GM21526 (cell line): ENCODE results near the gene CDK3.

Source experiments
- ATAC-seq: cut with Tn5 transposase; IDR thresholded peaks from one replicate; pipeline ENCODE4 v1.9.1; 2021; ENCODE audit warnings: moderate library complexity; ENCODE audit not compliant: unreplicated experiment, low FRiP score

The CDK3 gene

DNA sequence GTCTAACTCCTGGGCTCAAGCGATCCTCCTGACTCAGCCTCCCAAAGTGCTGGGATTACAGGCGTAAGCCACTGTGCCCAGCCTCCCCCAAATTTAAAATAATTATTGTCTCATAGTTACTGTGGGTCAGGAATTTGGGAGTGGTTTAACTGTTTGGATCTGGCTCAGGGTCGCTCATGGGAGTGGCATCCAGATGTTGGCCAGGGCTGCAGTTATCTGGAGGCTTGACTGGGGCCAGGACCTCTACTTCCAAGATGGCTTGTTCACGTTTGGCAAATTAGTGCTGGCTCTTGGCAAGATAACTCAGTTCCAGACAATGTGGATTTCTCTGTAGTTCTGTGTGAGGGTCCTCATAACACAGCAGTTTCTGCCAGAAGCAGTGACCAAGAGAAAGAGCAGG, 13.6 kb upstream of the CDK3 start:
- no peak for ATAC-seq

DNA sequence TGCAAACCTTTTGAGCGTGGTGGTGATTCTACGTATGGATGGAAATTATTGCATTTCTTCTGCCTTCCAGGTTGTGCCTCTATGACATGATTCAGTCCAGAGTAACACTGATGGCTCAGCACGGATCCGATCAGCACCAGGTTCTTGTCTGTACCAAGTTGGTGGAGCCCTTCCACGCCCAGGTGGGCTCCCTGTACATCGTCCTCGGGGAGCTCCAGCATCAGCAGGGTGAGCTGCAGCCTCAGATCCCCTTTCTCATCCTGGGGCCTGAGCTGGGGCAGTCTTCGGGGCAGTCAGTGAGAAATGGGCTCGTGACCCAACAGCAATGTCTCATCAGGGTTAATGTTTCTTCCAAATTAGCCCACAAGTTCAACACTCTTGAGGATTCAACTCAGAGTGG, 9.3 kb upstream of the CDK3 start:
- ATAC-seq: no peak

DNA sequence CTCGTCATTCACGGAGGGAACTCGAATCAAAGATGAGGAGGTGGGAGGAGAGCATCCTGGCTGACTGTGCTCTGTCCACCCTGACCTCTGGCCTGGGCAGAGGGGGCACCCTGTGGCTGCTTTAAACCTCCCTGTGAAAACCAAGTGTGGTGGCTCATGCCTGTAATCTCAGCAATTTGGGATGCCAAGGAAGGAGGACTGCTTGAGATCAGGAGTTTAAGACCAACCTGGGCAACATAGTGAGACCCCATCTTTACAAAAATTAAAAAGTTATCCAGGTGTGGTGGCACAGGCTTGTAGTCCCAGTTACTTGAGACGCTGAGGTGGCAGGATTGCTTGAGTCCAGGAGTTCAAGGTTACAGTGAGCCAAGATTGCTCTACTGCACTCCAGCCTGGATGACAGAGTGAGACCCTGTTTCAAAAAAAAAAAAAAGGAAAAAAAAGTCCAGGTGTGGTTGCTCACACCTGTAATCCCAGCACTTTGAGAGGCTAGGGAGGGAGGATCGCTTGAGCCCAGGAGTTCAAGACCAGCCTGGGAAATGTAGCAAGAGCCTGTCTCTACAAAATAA, 5.8 kb upstream of the CDK3 start:
- no peak for ATAC-seq

DNA sequence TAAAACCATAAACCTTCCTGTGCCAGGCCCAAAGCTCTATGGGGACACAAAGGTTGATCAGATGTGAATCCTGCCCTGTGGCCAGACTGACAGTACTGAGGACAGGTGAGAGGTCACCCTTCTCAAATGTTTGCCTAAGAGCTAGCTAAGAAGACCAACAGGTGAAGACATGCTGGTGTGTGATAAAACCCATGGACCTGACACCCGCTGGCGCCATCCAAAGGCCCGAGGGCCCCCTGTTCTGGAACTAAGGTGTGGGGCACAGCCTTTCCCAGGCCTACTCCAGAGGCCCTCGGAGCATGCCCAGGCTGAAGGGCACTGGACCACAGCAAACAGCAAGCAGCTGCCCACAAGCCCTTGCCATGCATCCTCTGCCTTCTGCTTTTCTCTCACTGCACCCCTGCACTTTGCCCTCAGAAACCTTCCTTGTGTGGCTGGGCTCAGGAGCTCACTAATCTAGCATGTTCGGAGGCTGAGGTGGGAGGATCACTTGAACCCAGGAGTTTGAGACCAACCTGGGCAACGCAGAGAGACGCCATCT, 5.2 kb upstream of the CDK3 start:
- ATAC-seq: no peak

DNA sequence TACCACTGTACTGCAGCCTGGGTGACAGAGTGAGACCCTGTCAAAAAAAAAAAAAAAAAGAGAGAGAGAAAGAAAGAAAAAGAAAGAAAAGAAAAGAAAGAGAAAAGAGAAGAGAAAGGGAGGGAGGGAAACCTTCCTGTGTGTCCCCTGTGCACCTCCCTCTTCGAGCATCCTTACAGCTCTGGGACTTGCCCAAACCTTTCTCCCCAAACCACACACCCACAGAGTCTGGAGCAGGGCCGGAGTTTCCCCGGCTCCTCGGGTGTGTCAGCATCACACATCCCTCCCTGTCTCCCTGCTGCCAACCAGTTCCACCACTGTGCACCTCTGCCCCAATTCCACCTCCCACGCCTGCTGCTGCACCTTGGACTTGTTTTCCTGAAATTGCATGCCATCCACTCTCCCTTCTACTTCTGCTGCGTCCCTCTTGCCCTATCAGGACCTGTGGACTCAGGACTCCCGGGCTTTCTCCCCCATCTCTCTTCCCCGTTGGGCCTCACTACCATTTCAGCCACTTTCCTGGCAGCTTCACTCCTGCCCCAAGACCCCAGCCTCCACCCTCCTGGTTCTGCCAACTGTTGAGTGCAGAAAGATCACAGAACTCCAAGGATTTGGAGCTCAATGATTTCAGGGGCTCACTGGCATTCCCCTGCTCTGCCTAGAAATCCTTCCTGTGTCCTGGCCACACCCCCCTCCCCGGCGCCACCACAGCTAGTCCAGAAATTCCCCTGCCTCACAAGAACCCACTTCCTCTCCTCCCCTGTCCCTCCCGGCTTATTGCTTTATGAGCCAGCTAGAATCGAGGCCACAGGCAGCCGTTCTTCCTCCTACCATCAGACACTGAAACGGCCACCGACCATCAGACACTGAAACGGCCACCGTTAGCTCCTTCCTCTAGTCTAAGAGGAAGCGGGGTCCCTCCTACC, 3.7 kb upstream of the CDK3 start:
- no peak for ATAC-seq

DNA sequence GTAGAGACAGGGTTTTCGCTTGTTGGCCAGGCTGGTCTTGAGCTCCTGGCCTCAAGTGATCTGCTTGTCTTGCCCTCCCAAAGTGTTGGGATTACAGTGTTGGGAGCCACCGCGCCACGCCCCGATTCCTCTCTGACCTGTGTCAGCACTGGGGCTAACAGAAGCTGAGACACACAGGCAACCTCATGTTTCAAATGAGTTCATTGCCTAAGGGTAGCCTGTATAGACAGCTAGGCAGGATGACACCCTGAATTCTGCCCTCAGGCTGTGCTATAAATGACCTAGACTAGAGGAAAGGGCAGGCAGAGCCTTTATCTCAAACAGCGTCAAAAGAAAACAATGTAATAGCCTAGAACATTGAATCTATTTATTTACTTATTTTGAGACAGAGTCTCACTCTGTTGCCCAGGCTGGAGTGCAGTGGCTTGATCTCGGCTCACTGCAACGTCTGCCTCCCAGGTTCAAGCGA, 2.3 kb upstream of the CDK3 start:
- no peak for ATAC-seq

DNA sequence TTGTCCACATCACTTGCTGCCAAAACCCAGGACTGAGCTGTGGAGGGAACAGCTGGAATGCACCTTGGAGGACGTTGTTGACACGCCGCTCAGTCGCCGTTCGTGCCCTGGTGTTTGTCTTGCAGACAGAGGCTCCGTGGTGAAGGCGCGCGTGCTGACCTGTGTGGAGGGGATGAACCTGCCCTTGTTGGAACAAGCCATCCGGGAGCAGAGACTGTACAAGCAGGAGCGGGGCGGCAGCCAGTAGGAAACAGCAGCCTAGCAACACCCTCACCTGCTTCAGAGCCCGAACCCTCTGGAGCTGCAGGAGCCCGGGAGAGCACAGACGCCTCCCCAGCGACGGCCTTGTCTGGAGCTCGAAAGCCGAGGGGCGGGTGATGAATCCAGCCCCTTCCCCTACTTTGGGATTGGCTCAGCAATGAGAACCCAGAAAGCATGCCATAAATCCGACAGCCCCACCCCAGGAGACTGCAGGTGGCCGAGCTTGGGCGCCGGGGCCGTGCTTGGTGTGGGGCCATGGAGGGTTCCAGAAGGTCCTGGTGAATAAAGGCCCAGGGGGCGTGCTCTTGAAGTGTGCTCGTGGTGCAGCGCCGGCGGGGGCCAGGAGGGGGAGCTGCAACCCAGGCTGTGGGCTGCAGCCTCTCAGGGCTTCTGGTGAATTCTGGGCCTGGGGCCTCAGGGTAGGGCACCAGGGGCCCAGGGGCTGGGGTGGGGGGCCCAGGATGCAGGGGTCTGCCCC, 470 bp upstream of the CDK3 start:
- no peak for ATAC-seq

DNA sequence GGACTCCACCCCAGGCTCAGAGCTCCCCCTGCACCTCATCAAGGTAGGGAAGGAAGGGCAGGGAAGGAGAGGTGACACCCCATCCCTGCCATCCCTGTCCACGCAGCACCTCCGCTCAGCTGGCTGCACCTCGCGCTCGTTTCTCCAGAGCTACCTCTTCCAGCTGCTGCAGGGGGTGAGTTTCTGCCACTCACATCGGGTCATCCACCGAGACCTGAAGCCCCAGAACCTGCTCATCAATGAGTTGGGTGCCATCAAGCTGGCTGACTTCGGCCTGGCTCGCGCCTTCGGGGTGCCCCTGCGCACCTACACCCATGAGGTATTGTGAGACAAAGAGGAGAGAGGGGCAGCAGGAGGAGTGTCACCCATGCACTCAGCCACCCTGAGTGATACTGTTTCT, 1.4 kb downstream of the CDK3 start:
- ATAC-seq: no peak

DNA sequence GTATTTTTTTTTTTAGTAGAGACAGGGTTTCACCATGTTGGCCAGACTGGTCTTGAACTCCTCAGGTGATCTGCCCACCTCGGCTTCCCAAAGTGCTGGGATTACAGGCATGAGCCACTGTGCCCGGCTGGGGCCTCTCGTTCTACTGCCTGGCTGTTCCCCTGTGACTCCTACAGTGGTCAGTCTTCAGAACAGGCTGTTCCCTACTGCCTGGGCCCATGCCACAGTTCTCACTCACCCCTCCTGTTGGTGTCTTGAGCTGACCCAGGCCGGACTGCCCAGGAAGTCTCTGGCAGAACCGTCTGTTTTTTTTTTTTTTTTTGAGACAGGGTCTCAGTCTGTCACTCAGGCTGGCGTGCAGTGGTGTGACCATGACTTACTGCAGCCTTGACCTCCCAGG, 3.3 kb downstream of the CDK3 start:
- no peak for ATAC-seq

DNA sequence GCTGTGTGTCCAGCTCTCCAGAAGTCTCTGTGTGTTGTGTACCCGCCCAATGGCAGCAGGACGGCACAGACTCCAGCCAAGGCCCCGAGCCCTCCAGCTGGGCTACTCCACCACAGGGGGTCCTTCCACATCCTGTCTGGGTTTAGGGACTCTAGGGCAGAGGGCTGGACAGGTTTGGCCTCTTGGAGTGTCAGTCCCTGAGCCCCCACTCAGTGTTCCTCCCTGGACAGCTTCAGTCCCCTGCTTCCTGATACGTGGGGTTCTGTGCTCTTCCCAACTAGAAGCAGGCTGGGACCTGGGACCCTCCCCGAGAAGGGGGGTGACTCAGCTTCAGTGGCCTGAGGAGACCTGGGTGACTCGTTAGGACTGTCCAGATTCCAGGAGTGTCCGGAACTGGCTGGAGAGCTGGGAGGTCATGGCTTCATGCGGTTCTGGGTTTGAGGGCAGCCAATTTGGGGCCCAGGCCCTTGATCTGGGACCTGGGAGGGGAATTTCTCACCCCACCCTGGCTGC, 4.2 kb downstream of the CDK3 start:
- ATAC-seq: no peak

DNA sequence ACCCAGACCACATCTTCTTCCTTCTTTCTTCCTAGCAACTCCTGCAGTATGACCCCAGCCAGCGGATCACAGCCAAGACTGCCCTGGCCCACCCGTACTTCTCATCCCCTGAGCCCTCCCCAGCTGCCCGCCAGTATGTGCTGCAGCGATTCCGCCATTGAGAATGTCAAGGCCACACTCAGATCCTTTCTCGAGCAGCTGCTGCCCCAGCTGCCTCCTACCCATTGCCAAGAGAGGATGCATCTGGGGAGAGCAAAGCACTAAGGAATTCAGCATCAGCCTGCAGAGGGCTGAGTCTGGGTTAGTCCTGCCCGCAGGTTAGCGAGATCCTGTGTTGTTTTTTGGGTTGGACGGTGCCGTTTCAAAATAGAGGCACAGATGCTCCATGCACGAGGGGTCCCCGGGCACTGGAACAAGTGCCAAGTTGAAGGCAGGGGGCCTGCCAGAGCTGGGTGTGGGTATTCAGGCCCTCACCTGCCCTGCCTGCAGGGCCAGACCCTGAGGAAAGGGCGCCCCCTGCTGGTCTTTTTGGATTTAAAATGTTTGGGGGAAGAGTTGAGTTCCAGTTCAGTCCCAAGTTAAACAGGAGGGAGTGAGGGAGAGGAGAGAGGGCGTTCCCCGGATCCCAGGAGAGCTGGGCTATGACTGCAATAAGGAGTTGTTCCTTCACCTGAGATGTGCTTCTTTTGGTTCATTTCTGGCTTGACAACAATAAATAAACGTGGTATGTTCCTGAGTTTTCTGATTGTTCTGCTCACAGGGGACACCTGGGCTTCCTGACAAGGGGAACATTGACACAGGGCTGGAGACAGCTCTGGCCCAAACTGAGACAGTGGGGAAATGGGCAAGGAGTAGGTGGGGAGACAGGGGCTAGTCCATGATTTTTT, 4.9 kb downstream of the CDK3 start:
- no peak for ATAC-seq

DNA sequence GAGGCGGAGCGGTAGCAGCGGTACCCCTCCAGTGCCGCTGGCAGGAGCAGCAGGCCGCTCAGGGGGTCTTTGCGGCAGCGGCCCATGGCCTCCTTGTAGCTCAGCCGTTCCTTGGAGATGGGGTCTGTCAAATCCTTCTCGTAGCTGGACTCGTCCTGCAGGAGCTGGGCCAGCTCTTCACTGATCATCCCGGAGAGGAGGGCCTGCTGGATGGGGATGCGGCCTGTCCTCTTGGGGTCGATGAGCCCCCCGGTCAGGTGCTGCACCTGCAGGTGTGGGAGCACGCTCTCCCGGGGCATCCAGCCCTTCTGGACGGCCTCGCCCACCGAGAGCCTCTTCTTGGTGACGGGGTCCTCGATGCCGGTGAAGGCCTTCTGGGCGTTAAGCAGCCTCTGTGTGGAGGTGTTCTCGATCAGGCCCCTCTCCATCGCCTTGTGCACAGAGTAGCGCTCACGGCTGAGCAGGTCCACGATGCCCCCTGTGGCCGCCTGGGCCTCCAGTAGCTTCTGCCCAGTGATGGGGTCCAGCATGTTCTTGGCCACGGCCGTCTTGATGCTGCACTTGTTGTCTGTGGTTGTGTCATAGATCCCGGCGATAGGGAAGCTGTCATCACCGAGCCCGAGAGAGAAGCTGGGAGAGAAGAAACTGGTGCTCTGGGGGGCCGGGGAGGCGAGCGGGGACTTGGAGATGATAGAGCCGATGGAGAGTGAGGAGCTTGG, 6.6 kb downstream of the CDK3 start:
- ATAC-seq: no peak

DNA sequence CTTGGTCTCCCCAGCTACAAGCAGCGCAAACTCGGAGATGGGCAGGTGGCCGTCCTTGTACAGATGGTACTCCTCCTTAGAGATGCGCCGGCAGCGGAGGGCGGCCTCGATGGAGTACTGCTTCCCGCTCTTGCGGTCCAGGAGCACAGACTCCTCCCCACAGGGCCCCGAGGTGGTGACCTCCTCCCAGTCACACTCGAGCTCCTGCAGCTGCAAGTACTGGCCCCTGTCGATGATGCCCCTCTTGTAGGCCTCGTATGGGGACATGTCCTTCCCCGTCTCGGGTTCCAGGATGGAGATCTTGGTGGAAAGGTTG, 7.2 kb downstream of the CDK3 start:
- ATAC-seq: no peak

DNA sequence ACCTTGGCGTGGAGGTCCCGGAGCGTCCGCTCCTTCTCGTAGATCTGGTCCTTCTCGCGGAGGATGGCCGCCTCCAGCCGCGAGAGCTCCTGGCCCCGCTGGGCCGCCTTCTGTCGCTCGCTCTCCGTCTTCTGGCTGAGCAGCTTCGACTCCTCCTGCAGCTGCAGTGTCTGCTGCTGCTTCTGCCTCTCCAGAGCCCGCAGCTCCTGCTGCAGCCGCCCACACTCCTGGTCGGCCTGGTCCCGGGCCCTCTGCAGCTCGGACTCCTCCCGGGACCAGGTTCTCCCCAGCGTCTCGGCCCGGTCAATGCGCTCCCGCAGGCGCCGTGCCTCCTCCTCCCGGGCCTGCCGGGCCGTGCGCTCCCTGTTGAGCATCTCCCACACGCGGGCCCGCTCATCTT, 7.6 kb downstream of the CDK3 start:
- ATAC-seq: no peak

DNA sequence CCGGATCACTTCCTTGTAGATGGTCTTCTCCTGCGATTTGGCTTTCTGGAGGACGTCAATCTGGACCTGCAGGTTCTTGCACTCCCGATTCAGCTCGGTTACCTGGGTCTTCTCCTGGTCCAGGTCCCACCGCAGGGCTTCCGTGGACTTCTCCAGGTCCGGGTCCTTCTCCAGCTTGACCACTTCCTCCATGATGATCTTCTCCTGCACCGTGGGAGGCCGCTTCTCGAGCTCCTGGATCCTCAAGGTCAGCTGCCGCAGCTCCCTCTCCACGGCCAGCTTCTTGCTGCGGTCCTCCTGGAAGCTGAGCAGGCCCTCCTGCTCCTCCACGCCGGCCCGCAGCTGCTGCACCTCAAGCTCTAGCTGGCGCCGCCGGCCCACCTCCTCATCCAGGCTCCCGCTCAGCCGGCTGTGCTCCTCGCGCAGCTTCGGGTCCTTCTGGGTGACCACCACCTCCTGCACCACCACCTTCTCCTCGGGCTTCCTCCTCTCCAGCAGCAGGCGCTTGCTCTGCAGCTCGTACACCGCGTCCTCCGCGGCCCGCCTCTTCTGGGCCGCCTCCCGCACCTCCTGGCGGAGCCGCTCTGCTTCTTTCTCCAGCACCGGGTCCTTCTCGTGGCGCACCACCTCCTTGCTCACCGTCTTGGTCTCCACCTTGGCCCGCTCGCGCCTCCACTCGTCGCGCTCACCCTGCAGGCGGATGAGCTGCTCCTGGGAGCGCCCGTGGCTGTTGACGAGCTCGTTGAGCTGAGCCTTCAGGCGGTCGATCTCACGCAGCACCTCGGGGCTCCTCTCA, 8.2 kb downstream of the CDK3 start:
- ATAC-seq: no peak

DNA sequence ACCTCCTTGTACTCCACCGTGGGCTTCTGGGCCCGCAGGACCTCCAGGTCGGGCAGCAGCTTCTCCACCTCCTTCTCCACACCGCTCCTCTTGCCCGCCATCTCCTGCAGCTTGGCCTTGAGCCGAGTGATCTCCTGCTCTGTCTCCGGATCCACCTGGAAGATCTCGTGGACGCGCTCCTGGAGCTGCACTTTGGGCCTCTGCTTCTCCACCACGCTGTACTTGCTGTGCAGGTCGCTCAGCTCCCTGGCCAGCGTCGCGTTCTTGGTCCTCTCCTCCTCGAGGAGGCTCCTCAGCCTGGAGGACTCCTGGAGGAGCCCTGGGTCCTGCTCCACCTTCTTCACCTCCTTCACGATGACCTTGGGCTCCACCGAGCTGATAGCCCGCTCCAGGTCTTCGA, 8.8 kb downstream of the CDK3 start:
- ATAC-seq: no peak

DNA sequence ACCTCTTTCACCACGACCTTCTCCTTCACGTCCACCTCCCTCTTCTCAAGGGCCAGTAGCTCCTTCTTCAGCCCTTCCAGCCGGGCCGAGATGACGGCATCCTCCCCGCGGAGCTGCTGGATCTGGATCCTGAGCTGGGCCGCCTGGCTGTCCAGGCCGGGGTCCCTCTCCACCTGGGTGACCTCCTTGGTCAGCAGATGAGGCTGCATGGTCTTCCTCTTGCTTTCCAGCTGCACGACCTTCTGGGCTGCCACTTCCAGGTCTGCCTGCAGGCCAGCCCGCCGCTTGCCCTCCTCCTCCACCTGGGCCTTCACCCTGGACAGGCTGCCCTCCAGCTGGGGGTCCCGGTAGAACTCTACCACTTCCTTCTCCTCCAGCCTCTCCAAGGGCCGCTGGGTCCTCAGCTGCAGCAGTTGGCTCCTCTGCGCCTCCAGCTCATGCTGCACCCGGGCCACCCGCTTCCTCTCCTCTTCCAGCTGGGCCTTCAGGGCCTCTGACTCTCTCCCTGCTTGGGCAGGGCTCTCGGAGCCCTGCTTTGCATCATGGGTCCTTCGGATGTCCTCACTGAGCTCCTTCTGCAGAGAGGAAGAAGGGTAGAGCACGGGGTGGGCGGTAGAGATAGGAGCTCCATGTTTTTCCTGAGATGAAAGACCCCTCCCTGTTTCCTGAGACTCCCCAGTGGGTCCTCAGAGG, 9.5 kb downstream of the CDK3 start:
- ATAC-seq: no peak

DNA sequence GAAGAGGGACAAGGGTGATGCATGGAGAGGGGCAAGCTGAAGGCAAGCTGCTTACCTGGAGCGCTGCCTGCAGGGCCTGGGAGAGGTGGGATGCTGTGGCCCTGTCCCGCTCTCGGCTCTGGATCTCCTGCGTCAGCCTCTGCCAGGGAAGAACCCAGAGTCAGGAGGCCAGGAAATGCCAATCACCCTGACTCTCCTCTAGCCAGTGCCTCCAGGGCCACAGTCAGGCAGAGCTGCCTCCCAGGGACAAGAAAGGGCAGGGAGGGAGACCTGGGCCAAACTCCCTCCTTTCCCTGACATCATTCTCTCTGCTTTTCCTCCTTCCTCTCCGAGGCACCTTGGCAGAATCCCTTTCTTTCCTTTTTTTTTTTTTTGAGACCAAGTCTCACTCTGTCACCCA, 11.3 kb downstream of the CDK3 start:
- no peak for ATAC-seq
